ENCODE results near the gene SCAMP4. TPM values are rescaled to one million over a fixed set of nuclear protein-coding genes. Genes with fewer than 3 reads are reported as not detected.

Gene SCAMP4
- total RNA-seq, 1 donor from 2014 or later = 322 TPM

DNA sequence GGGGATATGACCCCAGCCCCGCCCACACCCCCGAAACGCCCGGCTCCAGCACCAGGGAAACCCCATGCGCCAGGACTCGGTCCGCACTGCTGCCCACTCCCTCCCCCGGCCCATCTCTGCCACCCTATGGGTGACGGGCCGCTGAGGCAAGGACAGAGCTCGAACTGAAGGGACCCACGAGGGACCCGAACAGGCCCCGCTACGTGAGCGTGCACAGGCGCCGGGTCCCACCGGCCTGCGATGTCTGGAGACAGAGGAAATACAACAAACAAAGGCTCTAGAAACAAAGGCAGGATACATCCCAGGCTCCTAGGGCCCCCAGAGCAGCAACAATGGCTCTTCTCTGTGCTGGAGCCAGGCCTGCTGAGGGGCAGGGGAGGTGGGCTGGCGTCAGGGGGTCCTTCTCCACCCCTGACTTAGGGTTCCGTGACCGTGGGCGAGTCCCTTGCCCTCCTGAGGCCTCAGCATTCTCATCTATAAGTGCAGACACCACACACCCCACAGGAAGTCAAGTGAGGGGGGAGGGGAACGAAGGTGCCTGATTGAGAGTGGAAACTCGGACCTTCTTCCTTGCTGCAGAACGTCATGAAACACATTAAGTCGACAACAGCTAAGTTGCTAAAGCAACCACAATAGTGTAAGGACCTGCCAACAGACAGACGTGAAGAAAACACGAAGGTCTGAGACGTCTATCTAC, 23.0 kb upstream of the SCAMP4 start:
- peak overlapping the region in 1 of 2 donors; percentile 100 for H3K4me3 ChIP-seq
- DNase-seq (ENCODE audit: low spot score in 2 of 2) = peak in 1 of 2 donors; percentile 66
- H3K27ac ChIP-seq = peak overlapping the region in 1 of 2 donors; percentile 11
- peaks cover 15 to 26% of the 10 kb centered on the region in 2 donors for H3K4me1 ChIP-seq
- intact Hi-C loops (cut with DNase I) = no loop called here
- TF ChIP-seq, protein P1, sequence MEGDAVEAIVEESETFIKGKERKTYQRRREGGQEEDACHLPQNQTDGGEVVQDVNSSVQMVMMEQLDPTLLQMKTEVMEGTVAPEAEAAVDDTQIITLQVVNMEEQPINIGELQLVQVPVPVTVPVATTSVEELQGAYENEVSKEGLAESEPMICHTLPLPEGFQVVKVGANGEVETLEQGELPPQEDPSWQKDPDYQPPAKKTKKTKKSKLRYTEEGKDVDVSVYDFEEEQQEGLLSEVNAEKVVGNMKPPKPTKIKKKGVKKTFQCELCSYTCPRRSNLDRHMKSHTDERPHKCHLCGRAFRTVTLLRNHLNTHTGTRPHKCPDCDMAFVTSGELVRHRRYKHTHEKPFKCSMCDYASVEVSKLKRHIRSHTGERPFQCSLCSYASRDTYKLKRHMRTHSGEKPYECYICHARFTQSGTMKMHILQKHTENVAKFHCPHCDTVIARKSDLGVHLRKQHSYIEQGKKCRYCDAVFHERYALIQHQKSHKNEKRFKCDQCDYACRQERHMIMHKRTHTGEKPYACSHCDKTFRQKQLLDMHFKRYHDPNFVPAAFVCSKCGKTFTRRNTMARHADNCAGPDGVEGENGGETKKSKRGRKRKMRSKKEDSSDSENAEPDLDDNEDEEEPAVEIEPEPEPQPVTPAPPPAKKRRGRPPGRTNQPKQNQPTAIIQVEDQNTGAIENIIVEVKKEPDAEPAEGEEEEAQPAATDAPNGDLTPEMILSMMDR (IDR thresholded peaks at IDR 0.05) = no peak
- no peaks in the 10 kb centered on the region for H3K27me3 ChIP-seq
- no peaks in the 10 kb centered on the region for H3K9me3 ChIP-seq
- peaks cover 0 to 3% of the 10 kb centered on the region in 2 donors for H3K36me3 ChIP-seq

DNA sequence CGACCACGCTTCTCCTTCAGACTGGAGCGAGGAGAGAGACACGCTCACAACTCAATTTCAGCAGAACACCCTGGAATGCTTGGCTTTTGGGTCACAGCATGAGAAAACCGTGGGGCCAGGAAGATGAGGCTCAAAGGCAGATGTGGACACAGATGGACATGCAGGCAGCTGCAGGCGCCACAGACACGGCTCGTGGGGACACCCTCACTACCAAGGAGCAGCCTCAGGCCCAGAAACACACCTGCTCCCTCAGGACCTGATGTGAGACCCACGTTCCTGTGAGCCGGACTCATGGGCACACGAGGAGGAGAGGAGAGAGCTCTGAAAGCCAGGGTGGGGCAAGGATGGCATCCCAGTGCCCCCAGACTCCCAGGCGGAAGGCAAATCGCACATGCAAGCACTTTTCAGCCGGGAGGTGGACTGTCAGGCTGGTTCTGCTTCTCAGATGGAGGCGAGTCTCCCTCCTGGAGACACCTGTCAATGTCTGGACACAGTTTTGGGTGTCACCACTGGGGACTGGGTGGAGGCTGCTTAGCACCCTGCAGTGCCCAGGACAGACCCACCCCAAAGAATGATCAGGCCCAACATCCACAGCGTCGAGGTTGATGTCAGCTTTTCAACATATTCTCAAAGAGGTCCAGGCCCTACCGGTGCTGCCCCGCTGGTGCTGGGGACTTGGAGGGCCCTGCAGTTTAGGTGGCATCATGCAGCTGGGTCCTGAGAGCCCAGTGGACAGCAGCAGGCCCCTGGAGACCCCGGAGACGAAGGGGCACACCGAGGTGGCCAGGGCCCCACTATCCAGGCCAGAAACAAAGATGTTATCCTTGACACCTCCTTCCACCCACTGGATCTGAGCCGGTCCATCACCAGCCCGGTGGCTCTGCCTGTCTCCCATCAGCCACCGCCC, 22.2 kb upstream of the SCAMP4 start:
- peak overlapping the region in 1 of 2 donors; percentile 100 for H3K4me3 ChIP-seq
- H3K27me3 ChIP-seq = no peaks in the 10 kb centered on the region
- H3K9me3 ChIP-seq = no peaks in the 10 kb centered on the region
- peaks cover 0 to 3% of the 10 kb centered on the region in 2 donors for H3K36me3 ChIP-seq
- no peak for DNase-seq (ENCODE audit: low spot score in 2 of 2)
- TF ChIP-seq, protein P1 (IDR thresholded peaks at IDR 0.05) = no peak
- intact Hi-C loops (cut with DNase I) = no loop called here
- H3K4me1 ChIP-seq = peaks cover 15 to 26% of the 10 kb centered on the region in 2 donors
- H3K27ac ChIP-seq = peak overlapping the region; percentile 3 to 12

DNA sequence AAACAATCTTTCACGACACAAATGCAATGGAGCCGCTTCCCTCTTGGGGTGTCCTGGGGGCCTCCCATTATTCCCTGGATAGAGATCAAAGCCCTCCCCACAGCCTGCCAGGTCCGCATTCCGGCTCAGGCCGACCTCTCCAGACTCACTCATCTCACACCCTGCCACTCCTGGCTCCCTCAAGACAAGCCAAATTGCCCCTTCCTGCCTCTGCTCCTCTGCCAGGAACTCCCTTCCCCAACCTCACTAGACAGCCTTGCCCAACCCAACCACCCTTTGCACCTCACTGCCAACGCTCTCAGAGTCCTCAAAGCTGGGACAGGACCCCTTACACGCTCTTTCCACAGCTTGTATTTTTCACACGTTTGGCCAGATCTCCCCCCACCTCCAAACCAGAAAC, 21.4 kb upstream of the SCAMP4 start:
- peaks cover 15 to 26% of the 10 kb centered on the region in 2 donors for H3K4me1 ChIP-seq
- peak overlapping the region; percentile 93 to 100 for H3K4me3 ChIP-seq
- peaks cover 0 to 3% of the 10 kb centered on the region in 2 donors for H3K36me3 ChIP-seq
- DNase-seq (ENCODE audit: low spot score in 2 of 2) = no peak
- no peaks in the 10 kb centered on the region for H3K9me3 ChIP-seq
- intact Hi-C loops (cut with DNase I) = loop anchor here (2.0 kb wide), 2 partner anchors 19 to 21 kb away; partner anchors contain the start of genes ADAT3 and SCAMP4
- TF ChIP-seq, protein P1 (IDR thresholded peaks at IDR 0.05) = no peak
- peak overlapping the region; percentile 12 to 21 for H3K27ac ChIP-seq
- H3K27me3 ChIP-seq = no peaks in the 10 kb centered on the region

DNA sequence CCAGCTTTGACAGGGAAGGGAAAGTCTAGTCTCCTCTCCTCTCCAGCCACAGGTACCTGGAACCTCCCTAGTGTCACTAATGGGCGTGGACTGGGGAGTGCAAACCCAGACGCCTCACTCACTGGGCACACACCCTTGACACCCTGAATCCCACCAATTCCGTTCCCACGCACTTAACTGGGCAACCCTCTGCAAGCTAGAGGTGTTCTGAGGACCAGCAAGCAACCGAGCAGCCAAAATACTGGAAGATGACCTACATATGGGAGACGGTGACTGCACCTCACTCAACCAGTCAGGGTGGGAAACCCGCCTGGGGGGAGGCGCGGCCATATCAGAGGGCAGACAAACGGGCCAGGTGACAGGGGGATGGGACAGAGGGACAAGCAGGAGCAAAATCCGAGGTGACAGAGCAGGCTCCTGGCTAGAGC, 20.9 kb upstream of the SCAMP4 start:
- H3K9me3 ChIP-seq = no peaks in the 10 kb centered on the region

More for the DNA sequence above, 20.9 kb upstream of the SCAMP4 start:
- no peak for DNase-seq (ENCODE audit: low spot score in 2 of 2)
- Histone ChIP-seq H3K4me3 (peak overlapping the region; percentile 93 to 100), H3K27me3 (no peaks in the 10 kb centered on the region), H3K36me3 (peaks cover 0 to 3% of the 10 kb centered on the region in 2 donors), H3K27ac (peak overlapping the region; percentile 84 to 88), H3K4me1 (peaks cover 15 to 26% of the 10 kb centered on the region in 2 donors)
- intact Hi-C loops (cut with DNase I) = loop anchor here (2.0 kb wide), 2 partner anchors 20 kb away; partner anchors contain the start of genes ADAT3 and SCAMP4
- TF ChIP-seq, protein P1 (IDR thresholded peaks at IDR 0.05) = no peak
